PFSK-1 (cell line): Measurements from ENCODE around the gene PTPRM.

ENCODE experiments used
- FOXP2 ChIP-seq: optimal IDR thresholded peaks from 2 replicates; pipeline ENCODE3; 2011; ENCODE audit warnings: borderline replicate concordance, control low read depth, inconsistent platforms; ENCODE audit not compliant: insufficient read depth; ENCODE audit errors: extremely low read length, extremely low read depth
- POLR2AphosphoS5 ChIP-seq: IDR thresholded peaks from 2 replicates; pipeline ENCODE4 v1.6.1; 2012; ENCODE audit warnings: low read depth, mild to moderate bottlenecking, control low read depth, low read length, moderate library complexity
- SIN3A ChIP-seq: IDR thresholded peaks from 2 replicates; pipeline ENCODE4 v1.6.1; 2012; ENCODE audit warnings: mild to moderate bottlenecking, low read length, moderate library complexity, borderline replicate concordance; ENCODE audit not compliant: insufficient read depth
- TAF1 ChIP-seq: IDR thresholded peaks from 2 replicates; pipeline ENCODE4 v1.6.1; 2012; ENCODE audit warnings: low read length, control low read depth, borderline replicate concordance; ENCODE audit not compliant: insufficient read depth
- TF ChIP-seq, protein P1 (sequence below), 2 experiments: IDR thresholded peaks; 2 replicates each; pipeline versions ENCODE4 v1.6.1 to v1.8.0; 2011 to 2012; ENCODE audit warnings: low read depth in 2 of 2, low read length in 2 of 2, control low read depth in 1 of 2, inconsistent platforms in 1 of 2, mild to moderate bottlenecking in 1 of 2, moderate library complexity in 1 of 2; ENCODE audit not compliant: insufficient read depth in 1 of 2

DNA sequence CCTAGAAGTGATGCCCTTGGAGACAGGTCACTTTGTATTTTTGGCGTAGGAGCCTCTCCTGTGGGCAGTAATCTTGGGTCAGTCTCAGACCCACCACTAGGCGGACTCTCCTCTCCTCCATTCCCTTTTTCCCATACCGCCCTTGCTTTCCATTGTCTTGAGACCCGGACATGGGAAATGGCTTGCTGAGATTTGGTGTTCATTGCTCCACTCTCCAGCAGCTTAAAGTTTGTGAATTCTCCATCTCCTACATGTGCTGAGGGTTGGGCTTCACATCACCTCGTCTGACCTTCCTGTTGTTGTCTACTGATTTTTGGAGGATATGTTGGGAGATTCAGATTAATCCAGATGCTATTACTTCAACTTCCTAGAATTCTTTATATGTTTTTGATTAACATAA lies 882.9 kb downstream of the PTPRM start:
- TF ChIP-seq POLR2AphosphoS5 (no peak), TAF1 (no peak), FOXP2 (no peak), SIN3A (no peak)
- TF ChIP-seq, protein P1, sequence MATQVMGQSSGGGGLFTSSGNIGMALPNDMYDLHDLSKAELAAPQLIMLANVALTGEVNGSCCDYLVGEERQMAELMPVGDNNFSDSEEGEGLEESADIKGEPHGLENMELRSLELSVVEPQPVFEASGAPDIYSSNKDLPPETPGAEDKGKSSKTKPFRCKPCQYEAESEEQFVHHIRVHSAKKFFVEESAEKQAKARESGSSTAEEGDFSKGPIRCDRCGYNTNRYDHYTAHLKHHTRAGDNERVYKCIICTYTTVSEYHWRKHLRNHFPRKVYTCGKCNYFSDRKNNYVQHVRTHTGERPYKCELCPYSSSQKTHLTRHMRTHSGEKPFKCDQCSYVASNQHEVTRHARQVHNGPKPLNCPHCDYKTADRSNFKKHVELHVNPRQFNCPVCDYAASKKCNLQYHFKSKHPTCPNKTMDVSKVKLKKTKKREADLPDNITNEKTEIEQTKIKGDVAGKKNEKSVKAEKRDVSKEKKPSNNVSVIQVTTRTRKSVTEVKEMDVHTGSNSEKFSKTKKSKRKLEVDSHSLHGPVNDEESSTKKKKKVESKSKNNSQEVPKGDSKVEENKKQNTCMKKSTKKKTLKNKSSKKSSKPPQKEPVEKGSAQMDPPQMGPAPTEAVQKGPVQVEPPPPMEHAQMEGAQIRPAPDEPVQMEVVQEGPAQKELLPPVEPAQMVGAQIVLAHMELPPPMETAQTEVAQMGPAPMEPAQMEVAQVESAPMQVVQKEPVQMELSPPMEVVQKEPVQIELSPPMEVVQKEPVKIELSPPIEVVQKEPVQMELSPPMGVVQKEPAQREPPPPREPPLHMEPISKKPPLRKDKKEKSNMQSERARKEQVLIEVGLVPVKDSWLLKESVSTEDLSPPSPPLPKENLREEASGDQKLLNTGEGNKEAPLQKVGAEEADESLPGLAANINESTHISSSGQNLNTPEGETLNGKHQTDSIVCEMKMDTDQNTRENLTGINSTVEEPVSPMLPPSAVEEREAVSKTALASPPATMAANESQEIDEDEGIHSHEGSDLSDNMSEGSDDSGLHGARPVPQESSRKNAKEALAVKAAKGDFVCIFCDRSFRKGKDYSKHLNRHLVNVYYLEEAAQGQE (IDR thresholded peaks at IDR 0.05; ENCODE audit: insufficient read depth in 1 of 2, low read depth in 2 of 2, low read length in 2 of 2): no peak
